Hepatocyte (in vitro differentiated cells): ENCODE measurements around the gene CHSY3. TPM values are rescaled to one million over a fixed set of nuclear protein-coding genes. Genes with fewer than 3 reads are reported as not detected.
A peak's percentile ranks its signal among the peaks of the same experiment; 100 is the strongest.

Experiments
- DNase-seq: peaks from one replicate; pipeline ENCODE4 v3.0.0-alpha.2; 2016; ENCODE audit warnings: low spot score
- H2AFZ ChIP-seq: fragments of 200-600 bp; sonication (generic); 2 replicates; pipeline ENCODE4 v1.6.0; 2016; ENCODE audit warnings: antibody characterized with exemption, mild to moderate bottlenecking
- H3K27ac ChIP-seq: fragments of 200-600 bp; sonication (generic); 2 replicates; pipeline ENCODE4 v1.5.1; 2016; ENCODE audit warnings: mild to moderate bottlenecking
- H3K27me3 ChIP-seq: fragments of 200-600 bp; sonication (generic); 2 replicates; pipeline ENCODE4 v1.6.1; 2016
- H3K36me3 ChIP-seq: fragments of 200-600 bp; sonication (generic); replicated peaks from 2 replicates; pipeline ENCODE4 v1.5.1; 2016; ENCODE audit warnings: low read depth; ENCODE audit not compliant: insufficient read depth
- H3K4me1 ChIP-seq: fragments of 200-600 bp; sonication (generic); 2 replicates; pipeline ENCODE4 v1.5.1; 2016; ENCODE audit warnings: mild to moderate bottlenecking, moderate library complexity; ENCODE audit not compliant: insufficient read depth
- H3K4me2 ChIP-seq: fragments of 200-600 bp; sonication (generic); 2 replicates; pipeline ENCODE4 v1.6.0; 2016
- H3K4me3 ChIP-seq: fragments of 200-600 bp; sonication (generic); 2 replicates; pipeline ENCODE4 v1.5.1; 2016; ENCODE audit warnings: mild to moderate bottlenecking
- H3K79me2 ChIP-seq: fragments of 200-600 bp; sonication (generic); 2 replicates; pipeline ENCODE4 v1.6.0; 2017; ENCODE audit warnings: mild to moderate bottlenecking
- H3K9me2 ChIP-seq: fragments of 200-600 bp; sonication (generic); replicated peaks from 2 replicates; pipeline ENCODE4 v1.6.0; 2017; ENCODE audit warnings: mild to moderate bottlenecking; ENCODE audit not compliant: insufficient read depth
- H3K9me3 ChIP-seq: fragments of 200-600 bp; sonication (generic); 2 replicates; pipeline ENCODE4 v1.5.1; 2016; ENCODE audit warnings: low read depth, mild to moderate bottlenecking
- H4K20me1 ChIP-seq: fragments of 200-600 bp; sonication (generic); 2 replicates; pipeline ENCODE4 v1.6.0; 2016; ENCODE audit warnings: mild to moderate bottlenecking; ENCODE audit not compliant: insufficient read depth, poor library complexity, severe bottlenecking
- EZH2 ChIP-seq: fragments of 200-600 bp; sonication (generic); IDR thresholded peaks from 2 replicates; pipeline ENCODE4 v1.6.1; 2016; ENCODE audit warnings: antibody characterized with exemption, mild to moderate bottlenecking, borderline replicate concordance
- EZH2phosphoT487 ChIP-seq: fragments of 200-600 bp; sonication (generic); IDR thresholded peaks from one replicate; pipeline ENCODE4 v1.6.1; 2018; ENCODE audit warnings: antibody characterized with exemption, mild to moderate bottlenecking, low read depth, moderate library complexity; ENCODE audit not compliant: unreplicated experiment, severe bottlenecking
- WGBS: methylation state at CpG from one replicate; pipeline ENCODE4 v1.1.6; 2016; ENCODE audit warnings: low lambda C conversion rate; ENCODE audit errors: missing lambda C conversion rate; 5-methylcytosine and 5-hydroxymethylcytosine counted together
- polyA plus RNA-seq: library from polyadenylated mRNA; unstranded; fragments of >200 nt; fragmentation: Nextera tagmentation; extraction: Ambion mirVana; gene quantifications from 2 replicates; pipeline ENCODE4 v1.2.1, GENCODE V29; 2016
- small RNA-seq: library from RNA; depleted of rRNA; stranded (forward); fragments of <200 nt; gene quantifications from one replicate; pipeline ENCODE3, GENCODE V24; 2014
- total RNA-seq: library from RNA; depleted of rRNA; stranded (reverse); fragments of >200 nt; gene quantifications from 2 replicates; pipeline ENCODE4 v1.2.3, GENCODE V29; 2014
- TF ChIP-seq, protein P1 (sequence below): fragments of 200-600 bp; sonication (generic); IDR thresholded peaks from 2 replicates; pipeline ENCODE4 v1.5.1; 2016; ENCODE audit warnings: antibody characterized with exemption, mild to moderate bottlenecking; ENCODE audit not compliant: poor library complexity

CHSY3 gene
- total and polyA plus RNA-seq, 2 experiments from 2014 or later: 16.0 to 22.4 TPM

- Histone ChIP-seq H4K20me1 (no peaks in the 10 kb centered on the region), H3K27me3 (no peaks in the 10 kb centered on the region), H3K79me2 (no peaks in the 10 kb centered on the region), H3K9me2 (no peaks in the 10 kb centered on the region), H3K4me1 (no peaks in the 10 kb centered on the region), H3K36me3 (no peaks in the 10 kb centered on the region), H3K4me3 (no peak overlapping the region), H3K9me3 (no peaks in the 10 kb centered on the region), H2AFZ (no peak overlapping the region), H3K4me2 (no peak overlapping the region), H3K27ac (no peak overlapping the region)
- TF ChIP-seq, protein P1, sequence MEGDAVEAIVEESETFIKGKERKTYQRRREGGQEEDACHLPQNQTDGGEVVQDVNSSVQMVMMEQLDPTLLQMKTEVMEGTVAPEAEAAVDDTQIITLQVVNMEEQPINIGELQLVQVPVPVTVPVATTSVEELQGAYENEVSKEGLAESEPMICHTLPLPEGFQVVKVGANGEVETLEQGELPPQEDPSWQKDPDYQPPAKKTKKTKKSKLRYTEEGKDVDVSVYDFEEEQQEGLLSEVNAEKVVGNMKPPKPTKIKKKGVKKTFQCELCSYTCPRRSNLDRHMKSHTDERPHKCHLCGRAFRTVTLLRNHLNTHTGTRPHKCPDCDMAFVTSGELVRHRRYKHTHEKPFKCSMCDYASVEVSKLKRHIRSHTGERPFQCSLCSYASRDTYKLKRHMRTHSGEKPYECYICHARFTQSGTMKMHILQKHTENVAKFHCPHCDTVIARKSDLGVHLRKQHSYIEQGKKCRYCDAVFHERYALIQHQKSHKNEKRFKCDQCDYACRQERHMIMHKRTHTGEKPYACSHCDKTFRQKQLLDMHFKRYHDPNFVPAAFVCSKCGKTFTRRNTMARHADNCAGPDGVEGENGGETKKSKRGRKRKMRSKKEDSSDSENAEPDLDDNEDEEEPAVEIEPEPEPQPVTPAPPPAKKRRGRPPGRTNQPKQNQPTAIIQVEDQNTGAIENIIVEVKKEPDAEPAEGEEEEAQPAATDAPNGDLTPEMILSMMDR: no peak
- TF ChIP-seq EZH2phosphoT487 (no peak), EZH2 (no peak)
- DNase-seq: no peak
- 91% methylated on average over 4 of the region's 4 CpGs for WGBS
These were observed 323.4 kb downstream of the CHSY3 start for GRCh38 chr5:130227699-130228098.

- Histone ChIP-seq H3K4me1 (no peaks in the 10 kb centered on the region), H3K27me3 (no peaks in the 10 kb centered on the region), H4K20me1 (no peaks in the 10 kb centered on the region), H3K4me2 (no peak overlapping the region), H3K9me3 (no peaks in the 10 kb centered on the region), H3K4me3 (no peak overlapping the region), H3K36me3 (no peaks in the 10 kb centered on the region), H3K27ac (no peak overlapping the region), H3K9me2 (no peaks in the 10 kb centered on the region), H3K79me2 (no peaks in the 10 kb centered on the region), H2AFZ (no peak overlapping the region)
- 81% methylated on average over 1 of the region's 1 CpG for WGBS
- DNase-seq: no peak
- TF ChIP-seq, protein P1: no peak
- TF ChIP-seq EZH2phosphoT487 (no peak), EZH2 (no peak)
These were observed 327.5 kb downstream of the CHSY3 start for GRCh38 chr5:130231786-130232185.

GRCh38 chr5:130234816-130235215, 330.6 kb downstream of the CHSY3 start:
- Histone ChIP-seq H3K4me1 (no peaks in the 10 kb centered on the region), H2AFZ (no peak overlapping the region), H3K79me2 (no peaks in the 10 kb centered on the region), H3K36me3 (no peaks in the 10 kb centered on the region), H3K4me3 (no peak overlapping the region), H3K4me2 (no peak overlapping the region), H3K27ac (no peak overlapping the region), H3K27me3 (no peaks in the 10 kb centered on the region), H3K9me2 (no peaks in the 10 kb centered on the region), H3K9me3 (no peaks in the 10 kb centered on the region), H4K20me1 (no peaks in the 10 kb centered on the region)
- 80% methylated on average over 1 of the region's 1 CpG for WGBS
- TF ChIP-seq, protein P1: no peak
- TF ChIP-seq EZH2phosphoT487 (no peak), EZH2 (no peak)
- no peak for DNase-seq

Small RNA genes lying within 50 kb of the gene (small RNA-seq; reads per million reads assigned to genes)
- 0.81 reads per million, percentile 63 among the genes with 10 or more reads in this experiment for gene RNA5SP191
- gene RNU6ATAC10P: not detected

Other genes starting within 250 kb of the CHSY3 start
- 0.08 TPM in 1 of 2 replicates, not detected in the other for gene MINAR2, start 156.4 kb upstream of the CHSY3 start, total RNA-seq
- gene MINAR2, start 156.4 kb upstream of the CHSY3 start, polyA plus RNA-seq: 0.08 TPM in 1 of 2 replicates, not detected in the other